H9 (cell line): ENCODE measurements around the gene ABCC4. TPM values are rescaled to one million over a fixed set of nuclear protein-coding genes. Genes with fewer than 3 reads are reported as not detected.

Experiments used
- DNase-seq: peaks from one replicate; pipeline ENCODE4 v3.0.0-alpha.2; 2017
- H2AFZ ChIP-seq: one replicate; pipeline ENCODE4 v1.6.1; 2013; ENCODE audit warnings: mild to moderate bottlenecking, low read length, control low read depth, moderate library complexity
- H2AK5ac ChIP-seq: 2 replicates; pipeline ENCODE4 v1.6.1; 2013; ENCODE audit warnings: low read length, control low read depth, mixed read lengths; ENCODE audit not compliant: insufficient read length
- H2BK120ac ChIP-seq: one replicate; pipeline ENCODE4 v1.6.1; 2013; ENCODE audit warnings: low read depth, mild to moderate bottlenecking, low read length, control low read depth, inconsistent platforms; ENCODE audit not compliant: poor library complexity, severe bottlenecking
- H2BK12ac ChIP-seq: 2 replicates; pipeline ENCODE4 v1.6.1; 2013; ENCODE audit warnings: low read length, control low read depth, mixed read lengths, low read depth; ENCODE audit not compliant: insufficient read length
- H2BK15ac ChIP-seq: 2 replicates; pipeline ENCODE4 v1.6.1; 2013; ENCODE audit warnings: low read depth, low read length, control low read depth
- H2BK20ac ChIP-seq: one replicate; pipeline ENCODE4 v1.6.1; 2013; ENCODE audit warnings: low read depth, mild to moderate bottlenecking, low read length, control low read depth, inconsistent platforms; ENCODE audit not compliant: poor library complexity, severe bottlenecking
- H2BK5ac ChIP-seq: 2 replicates; pipeline ENCODE4 v1.6.1; 2013; ENCODE audit warnings: low read length, control low read depth, mixed read lengths; ENCODE audit not compliant: insufficient read length
- H3K14ac ChIP-seq: 2 replicates; pipeline ENCODE4 v1.6.1; 2013; ENCODE audit warnings: low read length, control low read depth; ENCODE audit not compliant: insufficient read depth
- H3K18ac ChIP-seq: 2 replicates; pipeline ENCODE4 v1.6.1; 2013; ENCODE audit warnings: low read depth, mild to moderate bottlenecking, mixed read lengths, low read length, control low read depth; ENCODE audit not compliant: insufficient read length
- H3K23ac ChIP-seq: 2 replicates; pipeline ENCODE4 v1.6.1; 2013; ENCODE audit warnings: low read length, control low read depth, mixed read lengths, low read depth; ENCODE audit not compliant: insufficient read length
- H3K23me2 ChIP-seq: 2 replicates; pipeline ENCODE4 v1.6.1; 2013; ENCODE audit warnings: low read depth, mild to moderate bottlenecking, mixed read lengths, low read length, control low read depth; ENCODE audit not compliant: insufficient read length, poor library complexity, severe bottlenecking
- H3K27ac ChIP-seq: 2 replicates; pipeline ENCODE4 v1.5.1; 2013; ENCODE audit warnings: low read length, control low read depth, mixed read lengths, low read depth; ENCODE audit not compliant: insufficient read length
- H3K27me3 ChIP-seq: 2 replicates; pipeline ENCODE4 v1.6.1; 2013; ENCODE audit warnings: low read length, control low read depth, inconsistent platforms; ENCODE audit not compliant: insufficient read depth
- H3K4ac ChIP-seq: 2 replicates; pipeline ENCODE4 v1.6.1; 2013; ENCODE audit warnings: low read depth, mild to moderate bottlenecking, control low read depth, inconsistent platforms, low read length, moderate library complexity
- H3K4me1 ChIP-seq: 2 replicates; pipeline ENCODE4 v1.6.1; 2013; ENCODE audit warnings: low read length, control low read depth, inconsistent platforms; ENCODE audit not compliant: insufficient read depth
- H3K4me2 ChIP-seq: 2 replicates; pipeline ENCODE4 v1.6.1; 2013; ENCODE audit warnings: low read length, control low read depth, mixed read lengths; ENCODE audit not compliant: insufficient read length, insufficient read depth
- H3K56ac ChIP-seq: 2 replicates; pipeline ENCODE4 v1.6.1; 2013; ENCODE audit warnings: low read depth, mild to moderate bottlenecking, mixed read lengths, low read length, control low read depth; ENCODE audit not compliant: insufficient read length
- H3K79me1 ChIP-seq: 2 replicates; pipeline ENCODE4 v1.6.1; 2013; ENCODE audit warnings: low read depth, mild to moderate bottlenecking, moderate library complexity, low read length, control low read depth, inconsistent platforms; ENCODE audit not compliant: insufficient read depth, poor library complexity, severe bottlenecking
- H3K79me2 ChIP-seq: 2 replicates; pipeline ENCODE4 v1.6.1; 2013; ENCODE audit warnings: low read length, control low read depth, inconsistent platforms; ENCODE audit not compliant: insufficient read depth
- H3K9ac ChIP-seq: 2 replicates; pipeline ENCODE4 v1.6.1; 2013; ENCODE audit warnings: low read length, control low read depth, mixed read lengths; ENCODE audit not compliant: insufficient read length; ENCODE audit errors: extremely low read depth
- H3K9me3 ChIP-seq: one replicate; pipeline ENCODE4 v1.6.1; 2013; ENCODE audit warnings: low read depth, low read length, inconsistent platforms; ENCODE audit not compliant: control insufficient read depth
- H3T11ph ChIP-seq: one replicate; pipeline ENCODE4 v1.6.1; 2013; ENCODE audit warnings: mild to moderate bottlenecking, low read length, control low read depth, inconsistent platforms
- H4K20me1 ChIP-seq: one replicate; pipeline ENCODE4 v1.6.1; 2013; ENCODE audit not compliant: control insufficient read depth, insufficient read length, insufficient read depth
- H4K5ac ChIP-seq: 2 replicates; pipeline ENCODE4 v1.6.1; 2013; ENCODE audit warnings: low read depth, mild to moderate bottlenecking, mixed read lengths, low read length, control low read depth; ENCODE audit not compliant: insufficient read length
- H4K8ac ChIP-seq: replicated peaks from 2 replicates; pipeline ENCODE4 v1.6.1; 2013; ENCODE audit warnings: low read length, control low read depth, mixed read lengths, low read depth; ENCODE audit not compliant: insufficient read length
- H4K91ac ChIP-seq: 2 replicates; pipeline ENCODE4 v1.6.1; 2013; ENCODE audit warnings: low read depth, mild to moderate bottlenecking, moderate library complexity, mixed read lengths, low read length, control low read depth; ENCODE audit not compliant: insufficient read length
- H3K27ac Mint-ChIP-seq, 3 experiments: 2 replicates in 2 of 3; 3 replicates in 1 of 3; pipeline ENCODE4 v1.8.0; 2020 to 2021; ENCODE audit warnings: mixed read lengths in 3 of 3, mild to moderate bottlenecking in 1 of 3, moderate library complexity in 1 of 3
- H3K27me3 Mint-ChIP-seq: 2 replicates; pipeline ENCODE4 v1.8.0; 2021; ENCODE audit warnings: low read depth, mild to moderate bottlenecking, moderate library complexity, mixed read lengths
- H3K36me3 Mint-ChIP-seq, 3 experiments: 2 replicates in 2 of 3; 3 replicates in 1 of 3; pipeline ENCODE4 v1.8.0; 2020 to 2021; ENCODE audit warnings: low read depth in 3 of 3, mixed read lengths in 3 of 3; ENCODE audit not compliant: insufficient read depth in 1 of 3
- H3K4me1 Mint-ChIP-seq, 2 experiments: 2 replicates each; pipeline ENCODE4 v1.8.0; 2020; ENCODE audit warnings: mixed read lengths in 2 of 2
- H3K4me3 Mint-ChIP-seq, 2 experiments: 2 replicates in 1 of 2; 3 replicates in 1 of 2; pipeline ENCODE4 v1.8.0; 2020 to 2021; ENCODE audit warnings: mild to moderate bottlenecking in 2 of 2, mixed read lengths in 2 of 2, moderate library complexity in 1 of 2
- H3K9me3 Mint-ChIP-seq, 2 experiments: 2 replicates in 1 of 2; 3 replicates in 1 of 2; pipeline ENCODE4 v1.8.0; 2020; ENCODE audit warnings: mild to moderate bottlenecking in 2 of 2, mixed read lengths in 2 of 2, moderate library complexity in 1 of 2
- CTCF ChIP-seq: fragments of 200-600 bp; sonication (generic); conservative IDR thresholded peaks from 3 replicates; pipeline ENCODE4 v1.8.0; 2021; ENCODE audit warnings: antibody characterized with exemption, mild to moderate bottlenecking
- WGBS: extraction: QIAGEN DNeasy Blood & Tissue Kit; methylation state at CpG from one replicate; pipeline ENCODE4 v1.1.7; 2013; ENCODE audit warnings: missing lambda C conversion rate, low lambda C conversion rate, mixed read lengths; ENCODE audit not compliant: insufficient read length; ENCODE audit errors: extremely low coverage; 5-methylcytosine and 5-hydroxymethylcytosine counted together
- total RNA-seq: library from RNA; stranded (reverse); gene quantifications from 2 replicates; pipeline ENCODE4 v1.2.1, GENCODE V29; 2021

Gene ABCC4
- total RNA-seq, 1 experiment from 2014 or later: 5.9 TPM

- Histone ChIP-seq H2BK5ac (no peak overlapping the region), H3K27ac (no peak overlapping the region), H3K56ac (no peak overlapping the region), H4K20me1 (no peaks in the 10 kb centered on the region), H3K23ac (no peak overlapping the region), H4K91ac (no peak overlapping the region), H4K5ac (no peak overlapping the region), H3K27me3 (no peaks in the 10 kb centered on the region), H2AFZ (no peak overlapping the region), H3K9me3 (no peaks in the 10 kb centered on the region), H3K4ac (no peak overlapping the region), H3K18ac (no peak overlapping the region), H2BK12ac (no peak overlapping the region), H2BK20ac (no peak overlapping the region), H3K79me2 (no peaks in the 10 kb centered on the region), H3K14ac (no peak overlapping the region), H3K9ac (no peak overlapping the region), H3K4me1 (no peaks in the 10 kb centered on the region), H3K4me2 (no peak overlapping the region), H3K23me2 (no peaks in the 10 kb centered on the region), H2BK120ac (no peak overlapping the region), H3T11ph (no peak overlapping the region), H3K79me1 (no peaks in the 10 kb centered on the region), H2AK5ac (no peak overlapping the region), H4K8ac (no peak overlapping the region), H2BK15ac (no peak overlapping the region)
- TF ChIP-seq CTCF: no peak
- Mint-ChIP-seq H3K27ac (no peak overlapping the region), H3K27me3 (no peaks in the 10 kb centered on the region), H3K9me3 (no peaks in the 10 kb centered on the region), H3K36me3 (no peaks in the 10 kb centered on the region), H3K4me1 (peaks cover 0 to 5% of the 10 kb centered on the region in 2 experiments; a peak in 2 of 4 replicates), H3K4me3 (no peak overlapping the region)
- DNase-seq: no peak
- WGBS: no CpG with 5 or more reads among the region's 5 CpGs
Measured at GRCh38 chr13:95251641-95252040, 49.6 kb downstream of the ABCC4 start.
